ENCODE results near the gene DENND1A.

- no peak for TF ChIP-seq POLR2A (IDR thresholded peaks at IDR 0.05)
- no peak for TF ChIP-seq CTCF (IDR thresholded peaks at IDR 0.05)
- TF ChIP-seq EP300 (IDR thresholded peaks at IDR 0.05) = no peak
- TF ChIP-seq POLR2AphosphoS5 (IDR thresholded peaks at IDR 0.05) = no peak
These were observed 340.3 kb downstream of the DENND1A start for GRCh38 chr9:123589361-123590239.
